GM21529 (cell line): ENCODE data around the gene COL9A2.
"Not testable (repeated sequence)": the region's sequence is repeated elsewhere in the genome, so short reads cannot be mapped to it uniquely, and the experiment has no call there.

Experiments
- ATAC-seq: cut with Tn5 transposase; IDR thresholded peaks from one replicate; pipeline ENCODE4 v1.9.1; 2021; ENCODE audit not compliant: unreplicated experiment

Gene COL9A2

DNA sequence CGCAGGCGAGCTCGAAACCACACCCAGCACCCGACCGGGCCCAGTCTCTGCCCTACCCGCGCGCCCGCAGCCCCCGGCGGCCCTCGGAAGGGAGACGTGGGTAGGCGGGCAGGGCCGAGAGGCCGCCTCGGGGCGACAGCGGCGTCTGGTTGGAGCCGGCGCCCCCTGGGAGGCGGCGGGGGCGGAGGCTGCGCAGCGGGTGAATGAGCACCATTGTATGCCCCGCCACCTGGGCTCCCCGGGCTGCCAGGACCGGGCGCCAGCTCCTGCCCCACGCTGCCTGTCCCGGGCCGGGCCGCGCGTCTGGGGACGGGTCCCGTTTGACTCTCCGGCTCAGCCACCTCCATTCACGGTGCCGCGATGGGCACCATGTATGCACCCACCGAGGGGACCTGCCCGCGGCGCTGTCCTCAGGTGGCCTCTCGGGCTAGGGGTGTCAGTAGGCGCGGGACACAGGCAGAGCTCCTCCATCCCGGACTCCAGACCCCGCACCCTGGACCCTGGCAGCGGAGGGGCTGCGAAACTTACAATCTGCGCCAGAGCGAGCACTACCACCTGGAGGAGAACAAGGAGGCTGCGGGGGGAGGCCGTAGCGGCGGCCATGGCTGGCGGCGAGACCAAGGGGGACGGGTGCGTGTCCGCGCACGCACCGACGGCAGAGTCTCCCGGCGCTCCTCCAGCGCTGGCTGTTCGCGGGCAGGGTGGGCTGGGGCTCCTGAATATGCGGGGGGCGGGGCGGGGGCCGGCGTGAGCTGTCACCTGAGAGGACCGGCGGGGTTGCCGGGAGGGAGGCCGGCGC, at the start of gene COL9A2:
Gene COL9A2, minus strand, starts transcription at position 692 of the 799 bp plus-strand sequence. Its CDS starts 89 bp downstream, at position 603.
- ATAC-seq, result no peak

- ATAC-seq, result peak; percentile 96
Measured at GRCh38 chr1:40363721-40364120, 46.6 kb upstream of the COL9A2 start.

DNA sequence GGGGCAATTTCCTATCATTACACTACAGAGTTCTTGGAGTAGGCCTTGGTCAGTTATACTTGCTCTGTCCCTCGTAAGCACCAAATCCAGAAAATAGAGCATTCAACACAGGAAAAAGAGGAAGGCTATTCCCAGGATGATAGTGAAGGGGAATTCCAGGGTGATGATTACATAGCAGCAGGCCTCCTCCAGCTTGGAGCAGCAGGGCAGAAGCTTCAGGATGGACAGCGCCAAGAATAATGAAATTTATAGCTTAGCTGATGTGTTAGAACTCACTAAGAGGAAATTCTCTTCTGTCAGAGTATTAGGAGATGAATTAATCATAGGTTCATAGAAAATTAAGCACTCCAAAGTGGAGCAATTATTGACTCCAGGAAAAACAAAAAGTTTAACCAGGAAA, 45.6 kb upstream of the COL9A2 start:
- no peak for ATAC-seq

DNA sequence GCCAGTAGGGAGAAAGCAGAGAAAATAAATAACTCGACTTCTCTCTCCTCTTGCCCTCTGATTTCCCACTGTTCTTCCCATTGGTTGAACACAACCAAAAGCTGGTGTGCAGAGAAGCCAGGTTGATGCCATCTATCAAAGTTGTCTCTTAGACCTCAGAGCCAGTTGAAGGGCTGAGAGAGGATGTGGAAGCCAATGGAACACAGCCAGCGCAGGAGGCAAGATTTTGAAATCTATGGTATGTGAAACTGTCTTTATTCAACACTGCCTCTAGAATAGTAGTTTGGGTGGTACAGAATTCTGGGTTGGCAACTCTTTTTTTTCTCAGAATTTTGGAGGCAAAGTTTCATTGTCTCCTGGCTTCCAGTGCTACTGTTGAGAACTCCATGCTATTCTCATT, 45.1 kb upstream of the COL9A2 start:
- no peak for ATAC-seq

GRCh38 chr1:40361637-40362036, 44.6 kb upstream of the COL9A2 start:
- ATAC-seq, result no peak

GRCh38 chr1:40361201-40361600, 44.1 kb upstream of the COL9A2 start:
- no peak for ATAC-seq

DNA sequence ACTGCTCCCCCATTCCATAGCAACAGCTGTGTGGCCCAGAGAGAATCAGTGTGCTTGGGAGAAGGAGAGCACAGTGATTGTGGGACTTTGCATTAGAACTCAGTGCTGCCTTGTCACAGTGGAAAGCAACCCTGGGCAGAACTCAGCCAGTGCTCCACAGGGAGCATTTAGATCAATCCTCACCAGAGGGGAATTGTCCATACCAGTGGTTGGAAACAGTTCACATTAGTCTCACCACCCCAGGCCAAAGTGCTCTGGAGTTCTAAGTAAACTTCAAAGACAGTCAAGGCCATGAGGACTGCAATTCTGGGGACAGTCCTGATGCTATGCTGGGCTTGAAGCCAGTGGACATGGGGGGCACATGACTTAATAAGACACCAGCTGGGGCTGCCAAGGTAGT, 43.5 kb upstream of the COL9A2 start:
- ATAC-seq, result no peak

DNA sequence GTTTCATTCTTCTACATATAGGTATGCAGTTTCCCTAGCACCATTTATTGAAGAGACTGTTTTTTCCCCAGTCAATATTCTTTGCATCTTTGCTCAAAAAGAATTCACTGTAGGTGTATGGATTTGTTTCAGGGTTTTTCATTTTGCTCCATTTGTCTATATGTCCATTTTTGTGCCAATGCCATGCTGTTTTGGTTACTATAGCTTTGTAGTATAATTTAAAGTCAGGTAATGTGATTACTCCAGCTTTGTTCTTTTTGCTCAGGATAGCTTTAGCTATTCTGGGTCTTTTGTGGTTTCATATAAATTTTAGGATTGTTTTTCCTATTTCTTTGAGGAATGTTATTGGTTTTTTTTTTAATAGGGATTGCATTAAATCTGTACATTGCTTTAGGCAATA, 40.5 kb upstream of the COL9A2 start:
- no peak for ATAC-seq

DNA sequence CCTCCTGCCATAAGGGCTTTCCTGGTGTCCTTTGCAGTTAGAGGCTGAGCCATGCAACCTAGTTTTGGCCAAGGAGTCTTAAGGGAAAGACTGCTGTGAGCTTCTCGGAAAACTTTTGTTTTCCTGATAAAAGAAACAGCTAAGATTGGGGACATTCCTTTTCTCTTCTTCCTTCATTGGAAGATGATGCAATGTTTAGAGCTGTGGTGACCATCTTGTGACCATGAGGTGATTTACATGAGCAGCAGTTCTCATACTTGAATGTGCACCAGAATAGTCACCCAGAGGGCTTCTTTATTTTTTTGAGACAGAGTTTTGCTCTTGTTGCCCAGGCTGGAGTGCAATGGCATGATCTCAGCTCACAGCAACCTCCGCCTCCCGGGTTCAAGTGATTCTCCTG, 36.0 kb upstream of the COL9A2 start:
- no peak for ATAC-seq

GRCh38 chr1:40352126-40352525, 35.0 kb upstream of the COL9A2 start:
- no peak for ATAC-seq

GRCh38 chr1:40351124-40351523, 34.0 kb upstream of the COL9A2 start:
- no peak for ATAC-seq

DNA sequence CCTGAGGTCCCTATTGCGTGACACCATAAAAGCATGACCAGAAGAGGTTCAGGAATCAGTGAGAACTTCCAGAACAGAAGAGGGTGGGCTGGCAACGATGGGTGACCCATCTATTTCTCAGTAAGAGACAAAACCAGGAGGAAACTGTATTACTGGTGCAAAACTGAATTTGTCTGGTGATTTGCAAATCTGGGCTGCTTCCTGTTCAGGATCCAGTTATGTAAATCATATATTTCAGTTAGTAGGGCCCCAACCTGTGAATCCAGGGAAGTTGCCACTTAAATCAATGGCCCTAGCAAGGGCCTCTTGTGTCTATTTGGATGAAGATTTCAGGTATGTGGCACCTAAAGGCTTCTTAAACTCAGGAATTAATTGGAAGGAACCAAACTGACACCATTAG, 33.3 kb upstream of the COL9A2 start:
- ATAC-seq, result no peak

- ATAC-seq, result no peak
Measured at GRCh38 chr1:40344597-40344996, 27.5 kb upstream of the COL9A2 start.

DNA sequence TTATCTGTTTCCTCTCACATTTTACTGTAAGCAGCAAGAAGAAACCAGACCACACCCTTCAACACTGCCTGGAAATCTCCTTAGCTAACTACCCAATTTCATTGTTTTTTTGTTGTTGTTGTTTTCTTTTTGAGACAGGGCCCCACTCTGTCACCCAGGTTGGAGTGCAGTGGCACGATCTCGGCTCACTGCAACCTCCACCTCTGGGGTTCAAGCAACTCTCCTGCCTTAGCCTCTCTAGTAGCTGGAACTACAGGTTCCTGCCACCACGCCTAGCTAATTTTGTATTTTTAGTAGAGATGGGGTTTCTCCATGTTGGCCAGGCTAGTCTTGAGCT, 25.3 kb upstream of the COL9A2 start:
- ATAC-seq, result not testable (repeated sequence)

DNA sequence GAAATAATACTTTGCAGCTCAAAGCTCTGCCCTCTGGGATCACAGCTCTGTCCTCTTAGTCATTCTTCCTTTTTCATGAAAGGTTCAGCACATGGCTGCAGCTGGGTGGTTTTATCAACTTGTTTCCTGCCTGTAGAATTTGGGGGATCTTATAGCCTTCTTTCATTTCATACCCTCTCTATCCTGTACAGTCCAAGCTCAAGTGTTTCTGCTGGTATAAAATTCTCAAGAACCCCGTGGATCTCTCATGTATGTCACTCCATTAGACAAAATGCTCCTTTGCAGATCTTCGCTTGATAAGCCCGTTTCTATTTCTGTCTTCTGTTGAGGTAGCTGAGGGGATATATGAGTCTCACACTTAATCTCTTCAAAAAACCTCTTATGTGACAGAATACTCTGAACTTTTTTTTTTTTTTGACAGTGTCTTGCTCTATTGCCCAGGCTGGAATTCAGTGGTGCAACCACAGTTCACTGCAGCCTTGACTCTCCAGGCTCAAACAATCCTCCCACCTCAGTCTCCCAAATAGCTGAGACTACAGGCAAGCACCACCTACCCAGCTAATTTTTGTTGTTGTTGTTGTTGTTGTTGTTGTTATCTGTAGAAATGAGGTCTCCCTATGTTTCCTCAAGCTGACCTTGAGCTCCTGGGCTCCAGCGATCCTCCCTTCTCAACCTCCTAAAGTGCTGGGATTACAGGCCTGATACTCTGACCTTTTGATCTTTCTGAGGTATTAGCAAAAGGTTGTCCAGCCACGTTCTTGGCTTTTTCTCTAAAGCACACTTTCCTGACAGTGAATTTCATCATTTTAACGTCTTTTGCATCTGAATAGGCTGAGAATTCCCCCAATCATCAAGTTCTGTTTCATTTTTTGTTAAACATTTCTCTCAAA, 24.6 kb upstream of the COL9A2 start:
- no peak for ATAC-seq

DNA sequence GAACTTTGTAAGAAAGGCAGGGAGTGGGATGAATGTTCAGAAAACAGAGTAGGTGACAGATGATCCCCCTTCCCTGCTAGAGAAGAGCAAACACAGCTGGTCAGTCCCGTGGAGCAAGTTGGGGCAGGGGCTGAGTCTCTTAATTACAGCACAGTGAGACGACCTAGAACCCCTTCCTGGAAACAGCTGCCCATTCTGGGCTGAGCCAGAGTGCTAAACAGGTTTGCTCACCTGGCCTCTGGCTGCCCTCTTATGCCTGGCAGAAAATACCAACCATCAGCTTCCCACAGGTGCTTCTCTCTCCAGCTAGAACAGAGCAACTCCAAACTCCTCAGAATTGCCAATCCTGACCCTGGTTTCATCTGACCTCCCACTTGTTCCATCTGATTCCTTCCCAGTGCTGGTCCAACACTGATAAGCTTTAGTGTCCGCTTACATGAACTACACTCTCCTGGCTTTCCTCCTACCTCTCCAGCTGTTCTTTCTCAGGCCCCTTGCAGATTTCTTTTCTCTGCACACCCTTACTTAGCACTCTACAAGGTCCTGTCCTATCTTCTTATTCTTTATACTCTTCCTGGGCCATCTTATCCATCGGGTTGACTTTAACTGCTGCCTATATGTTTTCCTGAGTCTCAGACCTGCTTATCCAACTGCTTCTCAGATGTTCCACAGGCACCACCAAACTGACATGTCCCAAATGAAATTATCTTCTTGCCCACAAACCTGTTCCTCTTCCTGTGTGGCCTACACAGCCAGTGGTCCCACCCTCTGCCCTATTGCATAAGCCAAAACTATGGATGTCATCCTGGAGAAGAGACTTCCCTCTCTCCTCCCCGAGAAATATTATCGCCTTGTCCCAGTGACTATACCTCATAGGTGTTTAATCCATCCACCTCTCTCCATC, 22.6 kb upstream of the COL9A2 start:
- no peak for ATAC-seq

DNA sequence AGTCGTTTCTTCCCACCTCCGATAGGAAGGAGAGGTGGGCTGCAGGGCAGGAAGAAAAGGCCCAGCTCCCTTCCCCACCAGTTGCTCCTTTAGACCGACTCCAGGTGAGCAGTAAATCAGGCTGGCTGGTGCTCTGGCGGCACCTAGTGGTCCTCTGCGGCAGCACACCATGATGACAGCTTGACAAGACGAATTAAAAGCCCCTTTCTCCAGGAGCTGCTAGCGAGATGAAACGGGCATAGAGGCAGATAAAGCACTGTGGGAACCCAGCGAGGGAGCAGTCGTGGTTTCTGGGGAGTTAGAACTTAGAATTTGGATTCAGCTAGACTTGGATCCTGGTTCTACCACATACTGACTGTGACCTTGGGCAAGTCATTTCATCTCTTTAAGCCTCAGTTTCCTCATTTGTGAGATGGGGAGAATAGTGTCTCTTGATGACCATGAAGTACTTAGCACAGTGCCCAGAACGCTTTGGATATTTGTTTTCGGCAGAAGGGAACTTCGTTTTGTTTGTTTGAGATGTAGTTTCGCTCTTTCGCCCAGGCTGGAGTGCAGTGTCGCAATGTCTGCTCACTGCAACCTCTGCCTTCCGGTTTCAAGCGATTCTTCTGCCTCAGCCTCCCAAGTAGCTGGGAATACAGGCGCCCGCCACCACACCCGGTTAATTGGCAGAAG, 21.8 kb upstream of the COL9A2 start:
- ATAC-seq, result peak; percentile 65

GRCh38 chr1:40337443-40337842, 20.4 kb upstream of the COL9A2 start:
- ATAC-seq, result no peak

DNA sequence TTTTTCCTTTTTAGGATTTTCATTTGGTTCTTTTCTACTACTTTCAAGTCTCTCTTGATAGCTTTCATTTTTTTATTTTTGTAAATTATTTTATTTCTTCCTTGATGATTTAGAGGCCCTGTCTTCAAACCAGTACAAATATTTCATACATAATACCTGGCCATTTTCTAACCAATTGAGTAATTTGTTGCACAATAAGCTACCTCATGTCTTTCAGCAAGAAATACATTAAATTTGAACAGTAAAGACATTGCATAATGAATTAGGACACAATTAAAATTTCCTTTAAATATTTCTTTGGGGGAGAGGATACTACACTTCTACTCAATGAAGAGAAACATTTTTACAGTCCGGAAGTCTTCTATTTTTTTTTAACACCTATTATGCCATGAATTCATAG, 15.6 kb upstream of the COL9A2 start:
- no peak for ATAC-seq

- not testable (repeated sequence) for ATAC-seq
Measured at GRCh38 chr1:40331403-40331802, 14.3 kb upstream of the COL9A2 start.
